T-helper 1 cell treated with Interleukin-12 subunit alpha and Interleukin-12 subunit beta and Interleukin-4 antibody, amounts not matched to agents 30 μg/mL and 1 μg/mL, for 36 hours (primary cell): Measurements from ENCODE around the gene ARHGAP25.

Experiments used
- H3K27ac Mint-ChIP-seq: one replicate; pipeline ENCODE4 v1.8.0; 2021; ENCODE audit warnings: mild to moderate bottlenecking, mixed read lengths
- H3K27me3 Mint-ChIP-seq: one replicate; pipeline ENCODE4 v1.8.0; 2021; ENCODE audit warnings: low read depth, mixed read lengths
- H3K36me3 Mint-ChIP-seq: one replicate; pipeline ENCODE4 v1.8.0; 2021; ENCODE audit warnings: low read depth, mixed read lengths
- H3K4me1 Mint-ChIP-seq: one replicate; pipeline ENCODE4 v1.8.0; 2021; ENCODE audit warnings: low read depth, mixed read lengths
- H3K4me3 Mint-ChIP-seq: one replicate; pipeline ENCODE4 v1.8.0; 2021; ENCODE audit warnings: mild to moderate bottlenecking, moderate library complexity, mixed read lengths
- H3K9me3 Mint-ChIP-seq: one replicate; pipeline ENCODE4 v1.8.0; 2021; ENCODE audit warnings: mixed read lengths

The ARHGAP25 gene

GRCh38 chr2:68846091-68846490 is 111.5 kb downstream of the ARHGAP25 start:
- Mint-ChIP-seq H3K36me3 (peaks cover 4% of the 10 kb centered on the region), H3K4me3 (no peak overlapping the region), H3K4me1 (no peaks in the 10 kb centered on the region), H3K27ac (no peak overlapping the region), H3K9me3 (no peaks in the 10 kb centered on the region), H3K27me3 (peaks cover 44% of the 10 kb centered on the region)

- peaks cover 4% of the 10 kb centered on the region for H3K36me3 Mint-ChIP-seq
- H3K4me3 Mint-ChIP-seq: no peak overlapping the region
- H3K4me1 Mint-ChIP-seq: no peaks in the 10 kb centered on the region
- H3K9me3 Mint-ChIP-seq: no peaks in the 10 kb centered on the region
- H3K27me3 Mint-ChIP-seq: peaks cover 43% of the 10 kb centered on the region
- H3K27ac Mint-ChIP-seq: no peak overlapping the region
Measured at GRCh38 chr2:68847751-68848150, 113.1 kb downstream of the ARHGAP25 start.

DNA sequence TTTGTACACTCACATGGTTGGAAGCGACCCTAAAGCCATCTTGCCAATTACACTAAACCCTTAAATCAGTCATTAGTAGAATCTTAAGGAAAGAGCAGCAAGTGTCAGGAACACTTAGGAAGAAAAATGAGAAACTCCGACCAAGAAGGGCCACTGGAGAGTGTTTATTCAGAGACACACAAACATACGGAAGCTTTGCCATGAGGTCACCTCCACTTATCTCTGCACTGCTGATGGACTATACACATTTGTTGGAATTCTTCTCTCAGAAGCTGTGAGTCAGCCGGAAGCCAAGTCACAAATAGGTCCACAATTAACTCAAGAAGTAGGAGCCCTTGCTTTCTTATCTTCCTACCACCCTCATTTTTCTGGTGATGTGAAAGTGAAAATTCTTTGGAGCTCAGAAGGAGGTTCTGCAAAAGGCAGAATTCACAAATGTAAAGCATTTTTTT is 115.0 kb downstream of the ARHGAP25 start:
- Mint-ChIP-seq H3K36me3 (no peaks in the 10 kb centered on the region), H3K4me3 (no peak overlapping the region), H3K27me3 (peaks cover 46% of the 10 kb centered on the region), H3K9me3 (no peaks in the 10 kb centered on the region), H3K4me1 (peaks cover under 1% of the 10 kb centered on the region), H3K27ac (no peak overlapping the region)

GRCh38 chr2:68850524-68850923 is 115.9 kb downstream of the ARHGAP25 start:
- peaks cover 46% of the 10 kb centered on the region for H3K27me3 Mint-ChIP-seq
- no peaks in the 10 kb centered on the region for H3K9me3 Mint-ChIP-seq
- H3K4me3 Mint-ChIP-seq: no peak overlapping the region
- H3K36me3 Mint-ChIP-seq: no peaks in the 10 kb centered on the region
- peaks cover 4% of the 10 kb centered on the region for H3K4me1 Mint-ChIP-seq
- H3K27ac Mint-ChIP-seq: no peak overlapping the region

DNA sequence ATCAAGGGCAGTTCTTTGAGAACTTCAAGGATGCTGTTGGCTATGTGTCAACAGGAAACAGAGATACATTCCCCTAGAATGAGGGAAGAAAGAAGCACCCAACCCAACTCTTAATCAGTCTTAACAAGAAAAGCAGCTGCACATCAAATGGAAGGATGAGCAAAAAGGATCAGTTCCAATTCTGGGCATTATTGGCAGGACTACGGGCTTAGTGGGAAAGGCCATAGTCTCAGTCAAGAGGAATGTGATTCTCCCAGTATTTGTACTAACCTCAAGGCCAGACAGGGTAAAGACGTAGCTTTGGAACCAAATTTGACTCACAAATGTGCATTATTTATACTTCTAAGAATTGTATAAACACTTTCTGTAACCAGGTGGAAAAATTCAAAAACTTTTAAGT is 118.4 kb downstream of the ARHGAP25 start:
- no peak overlapping the region for H3K27ac Mint-ChIP-seq
- H3K27me3 Mint-ChIP-seq: peaks cover 32% of the 10 kb centered on the region
- H3K4me1 Mint-ChIP-seq: peaks cover 10% of the 10 kb centered on the region

GRCh38 chr2:68853915-68854314 is 119.3 kb downstream of the ARHGAP25 start:
- Mint-ChIP-seq H3K9me3 (no peaks in the 10 kb centered on the region), H3K27me3 (peaks cover 26% of the 10 kb centered on the region), H3K36me3 (no peaks in the 10 kb centered on the region), H3K4me3 (no peak overlapping the region), H3K27ac (no peak overlapping the region), H3K4me1 (peaks cover 16% of the 10 kb centered on the region)

More for the DNA sequence above, 118.4 kb downstream of the ARHGAP25 start:
- no peaks in the 10 kb centered on the region for H3K36me3 Mint-ChIP-seq
- no peaks in the 10 kb centered on the region for H3K9me3 Mint-ChIP-seq
- H3K4me3 Mint-ChIP-seq: no peak overlapping the region

- Mint-ChIP-seq H3K9me3 (no peaks in the 10 kb centered on the region), H3K27ac (no peak overlapping the region), H3K4me3 (no peak overlapping the region), H3K4me1 (peaks cover 18% of the 10 kb centered on the region), H3K36me3 (no peaks in the 10 kb centered on the region), H3K27me3 (peaks cover 20% of the 10 kb centered on the region)
Measured at GRCh38 chr2:68854476-68854875, 119.9 kb downstream of the ARHGAP25 start.

DNA sequence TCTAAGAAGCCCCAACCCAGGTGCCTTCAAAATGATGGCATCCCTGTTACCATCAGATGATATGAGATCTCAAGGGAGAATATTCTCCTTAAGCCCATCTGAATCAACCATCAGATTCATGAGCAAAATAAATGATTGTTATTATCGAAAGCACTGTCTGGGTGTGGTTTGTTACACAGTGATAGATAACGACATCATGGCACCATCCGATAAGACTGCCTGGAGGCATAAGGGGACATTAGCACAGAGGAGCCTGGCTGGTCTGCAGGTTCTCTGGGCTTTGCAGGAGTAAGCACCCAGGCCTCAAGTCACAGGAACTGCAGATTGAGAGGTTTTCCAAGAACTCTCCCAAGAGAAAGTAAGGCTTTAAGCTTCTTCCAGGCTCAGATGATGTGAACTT is 120.9 kb downstream of the ARHGAP25 start:
- Mint-ChIP-seq H3K9me3 (no peaks in the 10 kb centered on the region), H3K4me1 (peaks cover 18% of the 10 kb centered on the region), H3K4me3 (no peak overlapping the region), H3K27me3 (peaks cover 16% of the 10 kb centered on the region), H3K36me3 (no peaks in the 10 kb centered on the region), H3K27ac (no peak overlapping the region)

GRCh38 chr2:68857202-68857845 is 122.7 kb downstream of the ARHGAP25 start:
- Mint-ChIP-seq H3K27me3 (peaks cover 8% of the 10 kb centered on the region), H3K9me3 (no peaks in the 10 kb centered on the region), H3K4me1 (peaks cover 24% of the 10 kb centered on the region), H3K36me3 (no peaks in the 10 kb centered on the region), H3K4me3 (no peak overlapping the region), H3K27ac (peak overlapping the region; percentile 60)

- Mint-ChIP-seq H3K27me3 (peaks cover 8% of the 10 kb centered on the region), H3K27ac (peak overlapping the region; percentile 60), H3K4me1 (peaks cover 24% of the 10 kb centered on the region), H3K36me3 (no peaks in the 10 kb centered on the region), H3K9me3 (no peaks in the 10 kb centered on the region), H3K4me3 (no peak overlapping the region)
Measured at GRCh38 chr2:68857855-68858456, 123.3 kb downstream of the ARHGAP25 start.

GRCh38 chr2:68860111-68860510 is 125.5 kb downstream of the ARHGAP25 start:
- H3K4me1 Mint-ChIP-seq: peaks cover 20% of the 10 kb centered on the region
- no peaks in the 10 kb centered on the region for H3K9me3 Mint-ChIP-seq
- H3K4me3 Mint-ChIP-seq: no peak overlapping the region
- H3K36me3 Mint-ChIP-seq: no peaks in the 10 kb centered on the region
- peaks cover 4% of the 10 kb centered on the region for H3K27me3 Mint-ChIP-seq
- no peak overlapping the region for H3K27ac Mint-ChIP-seq

DNA sequence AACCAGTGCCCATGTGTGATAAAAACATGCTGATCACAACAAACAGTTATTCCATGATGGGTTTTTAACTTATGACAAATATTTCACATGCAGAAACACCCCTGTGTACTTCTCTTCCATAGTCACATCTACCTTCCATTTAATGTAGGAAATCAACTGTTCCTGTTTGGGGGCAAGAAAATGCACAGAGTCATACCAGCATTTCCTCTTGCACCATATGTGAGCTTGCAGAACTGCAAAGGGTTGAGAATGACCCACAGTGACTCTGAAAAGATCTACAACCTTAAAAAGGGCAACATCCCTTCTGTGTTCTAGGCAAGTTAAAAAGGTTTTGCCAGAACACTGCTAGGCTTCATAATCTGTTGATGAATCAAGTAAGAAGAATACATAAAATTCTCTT is 126.7 kb downstream of the ARHGAP25 start:
- no peaks in the 10 kb centered on the region for H3K36me3 Mint-ChIP-seq
- no peaks in the 10 kb centered on the region for H3K9me3 Mint-ChIP-seq
- H3K27me3 Mint-ChIP-seq: peaks cover 4% of the 10 kb centered on the region
- no peak overlapping the region for H3K27ac Mint-ChIP-seq
- peaks cover 20% of the 10 kb centered on the region for H3K4me1 Mint-ChIP-seq
- no peak overlapping the region for H3K4me3 Mint-ChIP-seq

DNA sequence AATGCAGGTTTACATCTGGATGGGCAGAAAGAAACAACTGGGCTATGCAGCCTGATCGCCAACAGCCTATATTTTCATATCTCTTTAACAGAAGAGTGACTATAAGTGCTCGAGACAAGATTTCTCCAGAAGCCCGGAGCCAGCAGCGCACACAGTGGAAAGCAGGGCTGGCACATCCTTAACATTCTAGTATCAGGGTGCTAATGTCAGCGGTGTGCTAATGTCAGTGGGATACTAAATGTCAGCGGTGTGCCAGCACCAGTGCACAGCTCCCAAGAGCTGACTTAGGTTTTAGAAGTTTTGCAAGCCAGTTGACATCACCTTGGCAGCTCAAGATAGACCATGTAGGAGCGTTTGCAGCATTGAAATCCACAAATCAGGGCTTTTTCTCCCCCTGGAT is 128.3 kb downstream of the ARHGAP25 start:
- Mint-ChIP-seq H3K9me3 (no peaks in the 10 kb centered on the region), H3K36me3 (no peaks in the 10 kb centered on the region), H3K27ac (no peak overlapping the region), H3K4me1 (peaks cover 15% of the 10 kb centered on the region), H3K4me3 (no peak overlapping the region), H3K27me3 (peaks cover 4% of the 10 kb centered on the region)

DNA sequence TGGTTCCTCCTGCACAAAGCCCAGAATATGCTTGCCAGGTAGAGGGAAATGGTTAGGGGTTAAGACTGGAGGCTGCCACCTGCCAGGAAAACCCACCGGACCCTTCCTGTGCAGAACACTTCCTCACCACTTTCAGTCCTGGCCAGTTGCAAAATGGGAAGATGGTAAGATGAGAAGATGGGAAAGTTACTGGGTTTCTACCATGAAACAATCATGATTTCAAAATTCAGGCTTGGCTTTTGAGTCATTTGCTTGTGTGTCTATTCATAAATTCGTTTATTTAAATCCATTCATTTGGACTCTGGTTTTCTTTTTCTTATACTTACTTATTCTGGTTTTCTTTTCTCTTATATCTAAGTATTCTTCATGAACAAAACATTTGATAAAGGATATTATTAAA is 129.4 kb downstream of the ARHGAP25 start:
- H3K36me3 Mint-ChIP-seq: no peaks in the 10 kb centered on the region
- peaks cover 12% of the 10 kb centered on the region for H3K27me3 Mint-ChIP-seq
- H3K27ac Mint-ChIP-seq: no peak overlapping the region
- H3K9me3 Mint-ChIP-seq: peaks cover 6% of the 10 kb centered on the region
- no peak overlapping the region for H3K4me3 Mint-ChIP-seq
- peaks cover 7% of the 10 kb centered on the region for H3K4me1 Mint-ChIP-seq

DNA sequence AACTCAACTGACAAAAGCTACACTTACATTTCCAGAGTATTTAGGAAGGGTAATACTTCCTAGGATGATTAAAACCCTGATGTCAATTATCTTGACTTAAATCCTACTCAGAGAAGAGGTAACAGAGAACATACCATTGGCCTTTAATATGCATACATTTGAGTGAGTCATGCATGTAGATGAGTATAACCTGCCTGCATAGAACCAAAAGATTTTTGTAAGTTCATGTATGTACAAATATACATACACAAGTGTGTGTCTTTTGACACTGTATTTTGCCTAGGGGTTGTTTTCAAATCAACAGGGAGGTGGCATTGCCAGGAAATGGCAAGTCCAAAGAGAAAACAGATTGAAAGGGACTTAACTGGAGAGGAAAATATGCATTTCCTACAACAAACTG is 130.5 kb downstream of the ARHGAP25 start:
- Mint-ChIP-seq H3K27ac (no peak overlapping the region), H3K9me3 (peaks cover 6% of the 10 kb centered on the region), H3K4me3 (no peak overlapping the region), H3K36me3 (no peaks in the 10 kb centered on the region), H3K4me1 (peaks cover 6% of the 10 kb centered on the region), H3K27me3 (peaks cover 10% of the 10 kb centered on the region)
